Esophagus squamous epithelium (tissue), 5 donors: ENCODE results near the gene P4HTM. TPM values are rescaled to one million over a fixed set of nuclear protein-coding genes. Genes with fewer than 3 reads are reported as not detected.

Source experiments
- DNase-seq: peaks from one replicate; lab custom pipeline; 2025; lab: John Stamatoyannopoulos, UW
- H3K27ac ChIP-seq, 4 donors: fragments of 200-600 bp; sonication (generic); one replicate each; pipeline ENCODE4 v1.5.1; 2016 to 2019; ENCODE audit warnings: mild to moderate bottlenecking in 1 of 4
- H3K27me3 ChIP-seq, 4 donors: fragments of 200-600 bp; sonication (generic); 1 replicate in 3 of 4; 2 replicates in 1 of 4; pipeline versions ENCODE4 v1.5.1 to v1.6.0; 2017 to 2021; ENCODE audit warnings: antibody characterized with exemption in 1 of 4
- H3K36me3 ChIP-seq, 3 donors: fragments of 200-600 bp; sonication (generic); one replicate each; pipeline ENCODE4 v1.5.1; 2016 to 2019
- H3K4me1 ChIP-seq, 3 donors: fragments of 200-600 bp; sonication (generic); one replicate each; pipeline ENCODE4 v1.5.1; 2017 to 2019
- H3K4me3 ChIP-seq, 4 donors: fragments of 200-600 bp; sonication (generic); 1 replicate in 3 of 4; 2 replicates in 1 of 4; pipeline ENCODE4 v1.5.1; 2016 to 2019; ENCODE audit warnings: mild to moderate bottlenecking in 2 of 4, moderate library complexity in 1 of 4
- H3K9me3 ChIP-seq, 3 donors: fragments of 200-600 bp; sonication (generic); one replicate each; pipeline ENCODE4 v1.5.1; 2016 to 2019
- CTCF ChIP-seq, 6 experiments: fragments of 450-650 bp in 4 of 6; fragments of 200-600 bp in 2 of 6; sonication (generic) in 2 of 6; IDR thresholded peaks; one replicate each; pipeline ENCODE4 v1.5.1; 2016 to 2019; ENCODE audit warnings: antibody characterized with exemption in 6 of 6, mild to moderate bottlenecking in 4 of 6, moderate library complexity in 4 of 6
- POLR2A ChIP-seq, 4 donors: fragments of 450-650 bp; IDR thresholded peaks; one replicate each; pipeline ENCODE4 v1.6.1; 2017; ENCODE audit warnings: antibody characterized with exemption in 4 of 4, mild to moderate bottlenecking in 4 of 4, moderate library complexity in 3 of 4
- WGBS, 2 donors: methylation state at CpG; one replicate each; pipeline ENCODE4 v1.1.5; 2018; 5-methylcytosine and 5-hydroxymethylcytosine counted together
- intact Hi-C: fragments of 100-400 bp; cut with DNase I; formaldehyde crosslinking; loops from one replicate; pipeline ENCODE4 v1.15.0; 2022
- small RNA-seq, 4 donors: library from RNA; depleted of rRNA; stranded (forward); fragments of <200 nt; gene quantifications; one replicate each; pipeline ENCODE3, GENCODE V24; 2016
- total RNA-seq, 4 donors: library from RNA; depleted of rRNA; stranded (reverse); fragments of >200 nt; gene quantifications; one replicate each; pipeline ENCODE4 v1.1.0, GENCODE V29; 2016
- donor health status: DM: yes; HTN: yes; CAD: no.

The P4HTM gene
- total RNA-seq, 4 donors from 2014 or later, result 5.7 to 28.1 (median 16.7) TPM

- no peaks in the 10 kb centered on the region for H3K9me3 ChIP-seq
- peaks cover 22 to 94% (median 35%) of the 10 kb centered on the region in 3 donors for H3K36me3 ChIP-seq
- DNase-seq, result no peak
- H3K4me1 ChIP-seq, result no peaks in the 10 kb centered on the region
- no peaks in the 10 kb centered on the region for H3K27me3 ChIP-seq
- H3K4me3 ChIP-seq, result no peak overlapping the region
- no peak overlapping the region for H3K27ac ChIP-seq
- 79 to 84% methylated on average over 1 of the region's 1 CpG for WGBS, 2 donors
- TF ChIP-seq POLR2A (IDR thresholded peaks at IDR 0.05), result no peak
- TF ChIP-seq CTCF (IDR thresholded peaks at IDR 0.05), result no peak
- intact Hi-C loops, result no loop called here
Measured at GRCh38 chr3:49053543-49053942, 63.5 kb downstream of the P4HTM start.

- intact Hi-C loops, result no loop called here
- Histone ChIP-seq H3K27me3 (no peaks in the 10 kb centered on the region), H3K4me1 (no peaks in the 10 kb centered on the region), H3K27ac (no peak overlapping the region), H3K4me3 (no peak overlapping the region), H3K36me3 (peaks cover 24 to 94% (median 35%) of the 10 kb centered on the region in 3 donors), H3K9me3 (no peaks in the 10 kb centered on the region)
- 90% methylated on average over 2 of the region's 2 CpGs for WGBS, 2 donors
- TF ChIP-seq POLR2A (IDR thresholded peaks at IDR 0.05) (no peak), CTCF (IDR thresholded peaks at IDR 0.05) (no peak)
- DNase-seq, result no peak
Measured at GRCh38 chr3:49054344-49054862, 64.4 kb downstream of the P4HTM start.

Small RNA genes within 50 kb of the gene (small RNA-seq; reads per million reads assigned to genes)
- 4,151 to 7,939 (median 6,746) reads per million in 4 donors for gene MIR191
- gene MIR425, result 29.4 to 59.0 (median 51.7) reads per million in 4 donors

Other genes with a start within 250 kb of the P4HTM start
- gene PRKAR2A, start 142.4 kb upstream of the P4HTM start, total RNA-seq, result 10 to 100 TPM; 25.4 to 51.6 (median 35.3) TPM
- gene SLC25A20, start 91.4 kb upstream of the P4HTM start, total RNA-seq, result 10 to 100 TPM in 2 of 4 donors, 1 to 10 TPM in 2; 4.2 to 19.6 (median 11.7) TPM
- 10 to 100 TPM; 54.0 to 74.2 (median 71.3) TPM for gene ARIH2, start 71.4 kb upstream of the P4HTM start, total RNA-seq
- 10 to 100 TPM; 27.4 to 78.0 (median 37.6) TPM for gene WDR6, start 17.1 kb downstream of the P4HTM start, total RNA-seq
- 10 to 100 TPM; 34.4 to 42.4 (median 37.1) TPM for gene DALRD3, start 28.3 kb downstream of the P4HTM start, total RNA-seq
- gene NDUFAF3, start 31.9 kb downstream of the P4HTM start, total RNA-seq, result 10 to 100 TPM; 50.8 to 88.1 (median 54.1) TPM
- gene IMPDH2, start 39.2 kb downstream of the P4HTM start, total RNA-seq, result 100 to 1,000 TPM; 123 to 278 (median 200) TPM
- 10 to 100 TPM; 36.8 to 85.6 (median 49.1) TPM for gene QRICH1, start 103.8 kb downstream of the P4HTM start, total RNA-seq
- 100 to 1,000 TPM; 236 to 290 (median 265) TPM for gene QARS1, start 114.5 kb downstream of the P4HTM start, total RNA-seq
- gene USP19, start 130.6 kb downstream of the P4HTM start, total RNA-seq, result 10 to 100 TPM; 37.8 to 52.3 (median 40.7) TPM
- 100 to 1,000 TPM in 3 of 4 donors, 10 to 100 TPM in 1; 66.0 to 319 (median 175) TPM for gene LAMB2, start 142.8 kb downstream of the P4HTM start, total RNA-seq
- gene CCDC71, start 176.1 kb downstream of the P4HTM start, total RNA-seq, result 10 to 100 TPM; 17.0 to 31.1 (median 23.1) TPM
- gene KLHDC8B, start 181.4 kb downstream of the P4HTM start, total RNA-seq, result 10 to 100 TPM; 18.0 to 58.6 (median 46.3) TPM